GM23338 (cell line): ENCODE measurements around the gene IL22RA1.

ENCODE experiments used
- CREB1 ChIP-seq: fragments of 250-450 bp; sonication (Bioruptor Pico); IDR thresholded peaks from 2 replicates; pipeline ENCODE4 v1.5.0; 2020; ENCODE audit warnings: low read depth, mild to moderate bottlenecking, moderate library complexity
- EZH2 ChIP-seq: fragments of 200-600 bp; sonication (generic); IDR thresholded peaks from one replicate; pipeline ENCODE4 v1.8.0; 2017; ENCODE audit warnings: antibody characterized with exemption, mild to moderate bottlenecking, low read depth; ENCODE audit not compliant: unreplicated experiment
- EZH2phosphoT487 ChIP-seq: fragments of 200-600 bp; sonication (generic); IDR thresholded peaks from one replicate; pipeline ENCODE4 v1.8.1; 2018; ENCODE audit warnings: antibody characterized with exemption; ENCODE audit not compliant: unreplicated experiment
- JUNB ChIP-seq: IDR thresholded peaks from one replicate; pipeline ENCODE4 v1.6.1; 2016; ENCODE audit warnings: antibody characterized with exemption; ENCODE audit not compliant: unreplicated experiment
- POLR2AphosphoS5 ChIP-seq: IDR thresholded peaks from 2 replicates; pipeline ENCODE4 v1.6.1; 2016; ENCODE audit warnings: antibody characterized with exemption, low read depth
- STAT1 ChIP-seq: IDR thresholded peaks from one replicate; pipeline ENCODE4 v1.6.1; 2016; ENCODE audit warnings: antibody characterized with exemption; ENCODE audit not compliant: unreplicated experiment
- ZNF114 ChIP-seq: fragments of 250-450 bp; sonication (Bioruptor Pico); IDR thresholded peaks from 2 replicates; pipeline ENCODE4 v1.5.0; 2020; ENCODE audit warnings: mild to moderate bottlenecking, moderate library complexity
- ZNF331 ChIP-seq: fragments of 250-450 bp; sonication (Bioruptor Pico); IDR thresholded peaks from 2 replicates; pipeline ENCODE4 v1.5.0; 2020; ENCODE audit warnings: low read depth, mild to moderate bottlenecking, moderate library complexity
- TF ChIP-seq, protein P1 (sequence below), 2 experiments: fragments of 200-600 bp in 1 of 2; sonication (generic) in 1 of 2; conservative IDR thresholded peaks; 2 replicates each; pipeline versions ENCODE4 v1.5.1 to v1.6.1; 2016 to 2017; ENCODE audit warnings: antibody characterized with exemption in 2 of 2, low read depth in 2 of 2, mild to moderate bottlenecking in 2 of 2, moderate library complexity in 1 of 2
- TF ChIP-seq, protein P2 (sequence below): IDR thresholded peaks from one replicate; pipeline ENCODE4 v1.6.1; 2018; ENCODE audit warnings: antibody characterized with exemption; ENCODE audit not compliant: unreplicated experiment
- TF ChIP-seq, protein P3 (sequence below): IDR thresholded peaks from 2 replicates; pipeline ENCODE4 v1.6.1; 2016; ENCODE audit warnings: antibody characterized with exemption

DNA sequence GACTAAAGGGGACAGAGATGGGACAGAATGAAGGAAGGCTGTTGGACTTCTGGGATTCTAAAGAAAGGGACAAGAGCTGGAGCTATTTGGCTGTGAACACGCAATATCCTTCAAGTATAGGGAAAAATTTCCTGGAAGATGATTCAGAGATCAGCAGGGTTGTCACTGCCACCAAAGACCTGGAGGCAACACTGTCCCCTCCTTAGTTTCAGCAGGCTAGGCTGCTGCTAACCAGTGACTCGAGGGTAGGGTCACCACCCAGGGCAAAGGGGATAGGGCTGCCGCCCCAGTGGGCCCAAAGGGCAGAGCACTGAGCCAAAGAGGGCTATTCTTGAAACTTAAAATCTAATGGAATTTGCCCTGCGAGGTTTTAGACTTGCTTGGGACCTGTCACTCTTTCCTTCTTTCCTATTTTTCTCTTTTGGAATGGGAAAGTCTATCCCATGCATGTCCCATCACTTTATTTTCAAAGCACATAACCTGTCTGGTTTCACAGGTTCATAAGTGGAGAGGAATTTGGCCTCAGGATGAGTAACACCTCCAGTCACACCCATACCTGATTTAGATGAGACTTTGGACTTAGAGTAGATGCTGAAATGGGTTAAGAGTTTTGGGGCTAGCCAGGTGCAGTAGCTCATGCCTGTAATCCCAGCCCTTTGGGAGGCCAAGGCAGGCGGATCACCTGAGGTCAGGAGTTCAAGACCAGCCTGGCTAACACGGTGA is 32.3 kb upstream of the IL22RA1 start:
- TF ChIP-seq EZH2phosphoT487 (no peak), EZH2 (no peak), POLR2AphosphoS5 (no peak), ZNF331 (CRISPR knock-in tag) (no peak), CREB1 (CRISPR knock-in tag) (no peak), JUNB (no peak), ZNF114 (CRISPR knock-in tag) (no peak), STAT1 (no peak)
- TF ChIP-seq, protein P1, sequence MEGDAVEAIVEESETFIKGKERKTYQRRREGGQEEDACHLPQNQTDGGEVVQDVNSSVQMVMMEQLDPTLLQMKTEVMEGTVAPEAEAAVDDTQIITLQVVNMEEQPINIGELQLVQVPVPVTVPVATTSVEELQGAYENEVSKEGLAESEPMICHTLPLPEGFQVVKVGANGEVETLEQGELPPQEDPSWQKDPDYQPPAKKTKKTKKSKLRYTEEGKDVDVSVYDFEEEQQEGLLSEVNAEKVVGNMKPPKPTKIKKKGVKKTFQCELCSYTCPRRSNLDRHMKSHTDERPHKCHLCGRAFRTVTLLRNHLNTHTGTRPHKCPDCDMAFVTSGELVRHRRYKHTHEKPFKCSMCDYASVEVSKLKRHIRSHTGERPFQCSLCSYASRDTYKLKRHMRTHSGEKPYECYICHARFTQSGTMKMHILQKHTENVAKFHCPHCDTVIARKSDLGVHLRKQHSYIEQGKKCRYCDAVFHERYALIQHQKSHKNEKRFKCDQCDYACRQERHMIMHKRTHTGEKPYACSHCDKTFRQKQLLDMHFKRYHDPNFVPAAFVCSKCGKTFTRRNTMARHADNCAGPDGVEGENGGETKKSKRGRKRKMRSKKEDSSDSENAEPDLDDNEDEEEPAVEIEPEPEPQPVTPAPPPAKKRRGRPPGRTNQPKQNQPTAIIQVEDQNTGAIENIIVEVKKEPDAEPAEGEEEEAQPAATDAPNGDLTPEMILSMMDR (conservative IDR thresholded peaks at IDR 0.05; ENCODE audit: low read depth in 2 of 2) = no peak
- TF ChIP-seq, protein P2, sequence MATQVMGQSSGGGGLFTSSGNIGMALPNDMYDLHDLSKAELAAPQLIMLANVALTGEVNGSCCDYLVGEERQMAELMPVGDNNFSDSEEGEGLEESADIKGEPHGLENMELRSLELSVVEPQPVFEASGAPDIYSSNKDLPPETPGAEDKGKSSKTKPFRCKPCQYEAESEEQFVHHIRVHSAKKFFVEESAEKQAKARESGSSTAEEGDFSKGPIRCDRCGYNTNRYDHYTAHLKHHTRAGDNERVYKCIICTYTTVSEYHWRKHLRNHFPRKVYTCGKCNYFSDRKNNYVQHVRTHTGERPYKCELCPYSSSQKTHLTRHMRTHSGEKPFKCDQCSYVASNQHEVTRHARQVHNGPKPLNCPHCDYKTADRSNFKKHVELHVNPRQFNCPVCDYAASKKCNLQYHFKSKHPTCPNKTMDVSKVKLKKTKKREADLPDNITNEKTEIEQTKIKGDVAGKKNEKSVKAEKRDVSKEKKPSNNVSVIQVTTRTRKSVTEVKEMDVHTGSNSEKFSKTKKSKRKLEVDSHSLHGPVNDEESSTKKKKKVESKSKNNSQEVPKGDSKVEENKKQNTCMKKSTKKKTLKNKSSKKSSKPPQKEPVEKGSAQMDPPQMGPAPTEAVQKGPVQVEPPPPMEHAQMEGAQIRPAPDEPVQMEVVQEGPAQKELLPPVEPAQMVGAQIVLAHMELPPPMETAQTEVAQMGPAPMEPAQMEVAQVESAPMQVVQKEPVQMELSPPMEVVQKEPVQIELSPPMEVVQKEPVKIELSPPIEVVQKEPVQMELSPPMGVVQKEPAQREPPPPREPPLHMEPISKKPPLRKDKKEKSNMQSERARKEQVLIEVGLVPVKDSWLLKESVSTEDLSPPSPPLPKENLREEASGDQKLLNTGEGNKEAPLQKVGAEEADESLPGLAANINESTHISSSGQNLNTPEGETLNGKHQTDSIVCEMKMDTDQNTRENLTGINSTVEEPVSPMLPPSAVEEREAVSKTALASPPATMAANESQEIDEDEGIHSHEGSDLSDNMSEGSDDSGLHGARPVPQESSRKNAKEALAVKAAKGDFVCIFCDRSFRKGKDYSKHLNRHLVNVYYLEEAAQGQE = no peak
- TF ChIP-seq, protein P3, sequence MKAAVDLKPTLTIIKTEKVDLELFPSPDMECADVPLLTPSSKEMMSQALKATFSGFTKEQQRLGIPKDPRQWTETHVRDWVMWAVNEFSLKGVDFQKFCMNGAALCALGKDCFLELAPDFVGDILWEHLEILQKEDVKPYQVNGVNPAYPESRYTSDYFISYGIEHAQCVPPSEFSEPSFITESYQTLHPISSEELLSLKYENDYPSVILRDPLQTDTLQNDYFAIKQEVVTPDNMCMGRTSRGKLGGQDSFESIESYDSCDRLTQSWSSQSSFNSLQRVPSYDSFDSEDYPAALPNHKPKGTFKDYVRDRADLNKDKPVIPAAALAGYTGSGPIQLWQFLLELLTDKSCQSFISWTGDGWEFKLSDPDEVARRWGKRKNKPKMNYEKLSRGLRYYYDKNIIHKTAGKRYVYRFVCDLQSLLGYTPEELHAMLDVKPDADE = no peak
